Panc1 (cell line): ENCODE results near the gene TGFBI. TPM values are rescaled to one million over a fixed set of nuclear protein-coding genes. Genes with fewer than 3 reads are reported as not detected.

Source experiments
- ATAC-seq: fragments of 200-7000 bp; cut with Tn5 transposase; 2 replicates; pipeline ENCODE4 v1.9.1; 2020; ENCODE audit warnings: mild to moderate bottlenecking, moderate library complexity
- BruUV-seq: library from RNA; stranded (reverse); fragments of 400-500 nt; replicated peaks from 2 replicates; lab custom pipeline; 2021; lab: Mats Ljungman, UMichigan
- CTCF ChIA-PET: fragments of 300-600 bp; sonication (Branson Sonifier 250); formaldehyde crosslinking; loops from one replicate; lab custom pipeline; 2022; ENCODE audit warnings: antibody characterized with exemption; lab: Charles Lee
- POLR2A ChIA-PET: fragments of 300-600 bp; sonication (Branson Sonifier 250); formaldehyde crosslinking; loops from one replicate; lab custom pipeline; 2022; ENCODE audit warnings: antibody characterized with exemption; lab: Charles Lee
- DNase-seq: peaks from one replicate; pipeline ENCODE4 v3.0.0-alpha.2; 2010; ENCODE audit warnings: low read depth, low spot score
- H3K27ac ChIP-seq: 2 replicates; pipeline ENCODE4 v1.5.1; 2011; ENCODE audit warnings: mild to moderate bottlenecking, low read length, inconsistent platforms
- H3K27me3 ChIP-seq: fragments of 200-500 bp; sonication (Bioruptor generic); 2 replicates; pipeline ENCODE4 v1.6.0; 2014; ENCODE audit warnings: low read length, inconsistent platforms; ENCODE audit not compliant: control insufficient read depth, insufficient read depth
- H3K36me3 ChIP-seq: fragments of 200-500 bp; sonication (Bioruptor generic); 2 replicates; pipeline ENCODE4 v1.5.1; 2014; ENCODE audit warnings: inconsistent platforms, mild to moderate bottlenecking, low read length, moderate library complexity; ENCODE audit not compliant: control insufficient read depth, insufficient read depth
- H3K4me1 ChIP-seq: 2 replicates; pipeline ENCODE4 v1.5.1; 2011; ENCODE audit warnings: inconsistent platforms, mild to moderate bottlenecking, low read length, moderate library complexity; ENCODE audit not compliant: control insufficient read depth, insufficient read depth
- H3K4me3 ChIP-seq, 2 experiments: 2 replicates each; pipeline ENCODE4 v1.5.1; 2011 to 2012; ENCODE audit warnings: low read depth in 2 of 2, low read length in 2 of 2, mild to moderate bottlenecking in 2 of 2, inconsistent platforms in 1 of 2, moderate library complexity in 1 of 2
- H3K9me3 ChIP-seq: fragments of 200-500 bp; sonication (Bioruptor generic); 2 replicates; pipeline ENCODE4 v1.5.1; 2014; ENCODE audit warnings: low read depth, mild to moderate bottlenecking, inconsistent platforms, low read length, moderate library complexity; ENCODE audit not compliant: control insufficient read depth, insufficient read depth
- CTCF ChIP-seq: fragments of 450-650 bp; IDR thresholded peaks from 2 replicates; pipeline ENCODE4 v1.5.1; 2017; ENCODE audit warnings: mild to moderate bottlenecking
- POLR2AphosphoS5 ChIP-seq: IDR thresholded peaks from 2 replicates; pipeline ENCODE4 v1.6.1; 2012; ENCODE audit warnings: mild to moderate bottlenecking, low read depth, low read length, moderate library complexity
- REST ChIP-seq, 2 experiments: IDR thresholded peaks; 2 replicates each; pipeline ENCODE4 v1.6.1; 2011 to 2012; ENCODE audit warnings: low read depth in 2 of 2, control low read depth in 1 of 2, low read length in 1 of 2, mild to moderate bottlenecking in 1 of 2, moderate library complexity in 1 of 2; ENCODE audit not compliant: insufficient read depth in 1 of 2
- SIN3A ChIP-seq: IDR thresholded peaks from 2 replicates; pipeline ENCODE4 v1.6.1; 2012; ENCODE audit warnings: low read depth, mild to moderate bottlenecking, low read length, moderate library complexity, borderline replicate concordance; ENCODE audit not compliant: insufficient read depth
- TCF7L2 ChIP-seq: IDR thresholded peaks from 2 replicates; pipeline ENCODE4 v1.6.1; 2011; ENCODE audit warnings: mild to moderate bottlenecking, low read depth, low read length, inconsistent platforms
- in situ Hi-C: cut with HindIII; loops from 2 replicates; pipeline ENCODE4 v1.10.0; 2016; ENCODE audit warnings: low sequenced_read_pairs, low pct_unique_long_range_greater_than_20kb
- intact Hi-C: fragments of 100-400 bp; cut with micrococcal nuclease; formaldehyde crosslinking; loops from one replicate; pipeline ENCODE4 v1.10.0; 2022; ENCODE audit not compliant: unreplicated experiment
- total RNA-seq: library from RNA; stranded (reverse); gene quantifications from one replicate; pipeline ENCODE4 v1.2.1, GENCODE V29; 2021; ENCODE audit not compliant: unreplicated experiment

Gene TGFBI
- total RNA-seq, 1 experiment from 2014 or later: 314 TPM

GRCh38 chr5:136098176-136098575 is 69.4 kb downstream of the TGFBI start:
- TF ChIP-seq POLR2AphosphoS5 (no peak), REST (IDR thresholded peaks at IDR 0.05; ENCODE audit: insufficient read depth in 1 of 2, low read depth in 2 of 2, low read length in 1 of 2) (no peak), CTCF (no peak), TCF7L2 (no peak), SIN3A (no peak)
- BruUV-seq: no TSS peak
- intact Hi-C loops (no loop called here), in situ Hi-C loops (no loop called here)
- ATAC-seq (no peak), DNase-seq (no peak)
- H3K27me3 ChIP-seq: no peaks in the 10 kb centered on the region
- ChIA-PET CTCF (interaction anchor here (0.6 kb wide), 1 partner anchor 147 kb away, joined by 3 read pairs; no protein-coding TSS in a partner anchor), POLR2A (no interaction called here)
- H3K36me3 ChIP-seq: no peaks in the 10 kb centered on the region
- H3K4me1 ChIP-seq: no peaks in the 10 kb centered on the region
- no peak overlapping the region for H3K4me3 ChIP-seq
- no peak overlapping the region for H3K27ac ChIP-seq
- no peaks in the 10 kb centered on the region for H3K9me3 ChIP-seq

- in situ Hi-C loops: no loop called here
- no TSS peak for BruUV-seq
- ATAC-seq (no peak), DNase-seq (no peak)
- Histone ChIP-seq H3K36me3 (no peaks in the 10 kb centered on the region), H3K27me3 (no peaks in the 10 kb centered on the region), H3K27ac (no peak overlapping the region), H3K4me1 (no peaks in the 10 kb centered on the region), H3K4me3 (no peak overlapping the region), H3K9me3 (no peaks in the 10 kb centered on the region)
- POLR2A ChIA-PET: no interaction called here
- TF ChIP-seq TCF7L2 (no peak), REST (IDR thresholded peaks at IDR 0.05; ENCODE audit: insufficient read depth in 1 of 2, low read depth in 2 of 2, low read length in 1 of 2) (no peak), CTCF (no peak), SIN3A (no peak), POLR2AphosphoS5 (no peak)
- intact Hi-C loops: no loop called here
- CTCF ChIA-PET: no interaction called here
These were observed 71.1 kb downstream of the TGFBI start for GRCh38 chr5:136099870-136100269.
